ENCODE measurements around the gene PARD3B. TPM values are rescaled to one million over a fixed set of nuclear protein-coding genes. Genes with fewer than 3 reads are reported as not detected.

PARD3B gene
- total RNA-seq, 2 experiments from 2014 or later = 0.11 to 0.88 TPM

DNA sequence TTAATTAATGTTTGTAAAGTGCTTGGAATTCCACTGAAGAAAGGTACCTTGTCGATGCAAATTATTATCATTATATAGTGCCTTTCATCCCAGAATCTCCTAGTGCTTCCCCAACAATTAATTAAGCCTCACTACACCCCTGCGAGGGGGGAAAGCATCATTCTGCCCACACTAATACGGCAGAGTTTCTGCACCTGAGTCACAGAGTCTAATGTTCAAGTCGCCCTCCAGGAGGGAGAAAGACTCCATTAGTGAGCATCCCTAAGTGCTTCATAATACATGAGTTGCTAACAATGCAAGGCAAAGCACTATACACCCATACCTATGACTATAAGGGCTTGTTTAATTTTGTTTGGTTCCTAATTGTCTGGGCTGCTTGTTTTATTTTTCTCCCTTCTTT is 1111.7 kb downstream of the PARD3B start:
- intact Hi-C loops (cut with micrococcal nuclease) = loop anchor here (10.0 kb wide), 1 partner anchor 782 kb away; no protein-coding TSS in a partner anchor
- TF ChIP-seq, protein P1, sequence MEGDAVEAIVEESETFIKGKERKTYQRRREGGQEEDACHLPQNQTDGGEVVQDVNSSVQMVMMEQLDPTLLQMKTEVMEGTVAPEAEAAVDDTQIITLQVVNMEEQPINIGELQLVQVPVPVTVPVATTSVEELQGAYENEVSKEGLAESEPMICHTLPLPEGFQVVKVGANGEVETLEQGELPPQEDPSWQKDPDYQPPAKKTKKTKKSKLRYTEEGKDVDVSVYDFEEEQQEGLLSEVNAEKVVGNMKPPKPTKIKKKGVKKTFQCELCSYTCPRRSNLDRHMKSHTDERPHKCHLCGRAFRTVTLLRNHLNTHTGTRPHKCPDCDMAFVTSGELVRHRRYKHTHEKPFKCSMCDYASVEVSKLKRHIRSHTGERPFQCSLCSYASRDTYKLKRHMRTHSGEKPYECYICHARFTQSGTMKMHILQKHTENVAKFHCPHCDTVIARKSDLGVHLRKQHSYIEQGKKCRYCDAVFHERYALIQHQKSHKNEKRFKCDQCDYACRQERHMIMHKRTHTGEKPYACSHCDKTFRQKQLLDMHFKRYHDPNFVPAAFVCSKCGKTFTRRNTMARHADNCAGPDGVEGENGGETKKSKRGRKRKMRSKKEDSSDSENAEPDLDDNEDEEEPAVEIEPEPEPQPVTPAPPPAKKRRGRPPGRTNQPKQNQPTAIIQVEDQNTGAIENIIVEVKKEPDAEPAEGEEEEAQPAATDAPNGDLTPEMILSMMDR (IDR thresholded peaks at IDR 0.05) = no peak
- H3K36me3 Mint-ChIP-seq (ENCODE audit: low read depth) = no peaks in the 10 kb centered on the region
- H3K4me1 Mint-ChIP-seq (ENCODE audit: low read depth) = peaks cover 17% of the 10 kb centered on the region
- H3K27ac Mint-ChIP-seq = no peak overlapping the region
- DNase-seq (no peak), ATAC-seq (no peak)
- no peaks in the 10 kb centered on the region for H3K9me3 Mint-ChIP-seq
- H3K4me3 Mint-ChIP-seq = no peak overlapping the region
- ChIA-PET POLR2A (no interaction called here), CTCF (no interaction called here)
- H3K27me3 Mint-ChIP-seq = no peaks in the 10 kb centered on the region

DNA sequence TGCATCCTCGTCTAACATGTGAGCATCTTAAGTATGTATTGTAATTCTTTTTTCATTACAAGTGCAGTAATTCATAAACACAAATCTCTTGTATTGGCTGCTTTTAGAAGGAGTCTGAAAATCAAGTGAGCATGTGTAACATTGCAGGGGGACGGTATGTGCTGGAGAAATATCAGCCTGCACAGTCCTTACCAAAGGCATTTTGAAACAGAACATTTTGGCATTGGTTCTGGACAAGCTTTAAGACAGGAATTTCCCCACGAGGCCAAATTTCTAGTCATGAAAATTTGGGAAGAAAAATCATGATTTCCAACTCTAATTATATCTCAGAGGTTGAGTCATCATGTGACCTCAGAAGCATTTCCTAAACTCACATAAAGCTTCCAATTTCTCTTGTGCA is 1112.3 kb downstream of the PARD3B start:
- POLR2A ChIA-PET = no interaction called here
- no peak for ATAC-seq
- H3K4me1 Mint-ChIP-seq (ENCODE audit: low read depth) = peaks cover 22% of the 10 kb centered on the region

DNA sequence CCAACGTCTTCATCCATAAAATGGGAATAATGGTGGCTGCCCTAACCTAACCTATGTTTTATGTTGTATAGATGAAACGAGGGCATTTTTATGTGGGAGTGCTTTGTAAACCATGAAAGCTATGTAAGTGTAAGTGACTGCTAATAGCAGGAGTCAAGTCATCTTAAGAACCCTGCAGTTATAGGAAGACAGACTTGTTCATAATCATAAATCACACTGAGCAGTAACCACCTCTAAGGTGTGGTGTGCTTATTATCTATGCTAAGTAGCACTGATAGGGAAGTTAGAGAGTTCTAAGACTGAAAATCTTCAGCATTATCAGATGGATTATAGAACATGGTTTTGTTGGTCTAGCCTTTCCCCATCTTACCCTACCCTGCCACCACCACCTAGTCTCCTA is 1112.8 kb downstream of the PARD3B start:
- H3K4me1 Mint-ChIP-seq (ENCODE audit: low read depth) = peaks cover 22% of the 10 kb centered on the region

More for the DNA sequence above, 1112.3 kb downstream of the PARD3B start:
- Mint-ChIP-seq H3K9me3 (no peaks in the 10 kb centered on the region), H3K27ac (no peak overlapping the region), H3K36me3 (ENCODE audit: low read depth) (no peaks in the 10 kb centered on the region), H3K27me3 (no peaks in the 10 kb centered on the region), H3K4me3 (no peak overlapping the region)
- DNase-seq = no peak
- intact Hi-C loops (cut with micrococcal nuclease) = loop anchor here (10.0 kb wide), 1 partner anchor 783 kb away; no protein-coding TSS in a partner anchor
- CTCF ChIA-PET = interaction anchor here (1.0 kb wide), 2 partner anchors 18 to 31 kb away, joined by 3 to 4 read pairs; no protein-coding TSS in a partner anchor
- TF ChIP-seq, protein P1 (IDR thresholded peaks at IDR 0.05) = no peak

DNA sequence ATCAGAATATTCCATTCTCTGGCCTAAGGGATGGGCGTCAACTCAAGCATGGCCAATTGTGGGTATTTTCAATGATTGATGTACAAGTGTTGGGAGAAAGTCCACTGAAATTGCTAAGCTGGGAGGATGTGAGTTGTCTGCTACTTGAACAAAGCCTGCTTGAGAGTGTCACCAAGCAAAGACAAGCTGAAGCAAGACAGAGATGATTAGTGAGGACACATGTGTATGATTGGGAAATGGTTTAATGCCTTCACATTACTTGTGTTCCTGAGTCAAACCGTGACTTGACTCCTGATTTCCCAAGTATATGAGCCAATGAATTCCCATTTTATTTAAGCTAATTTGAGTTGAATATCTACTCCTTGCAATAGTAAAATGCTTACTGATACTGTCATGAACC is 1113.3 kb downstream of the PARD3B start:
- DNase-seq = no peak
- no peak overlapping the region for H3K4me3 Mint-ChIP-seq
- no peak for ATAC-seq
- H3K27me3 Mint-ChIP-seq = no peaks in the 10 kb centered on the region
- intact Hi-C loops (cut with micrococcal nuclease) = loop anchor here (10.0 kb wide), 1 partner anchor 784 kb away; no protein-coding TSS in a partner anchor
- POLR2A ChIA-PET = no interaction called here
- CTCF ChIA-PET = interaction anchor here (1.0 to 1.1 kb wide), 2 partner anchors 17 to 46 kb away, joined by 3 to 4 read pairs; no protein-coding TSS in a partner anchor
- no peak overlapping the region for H3K27ac Mint-ChIP-seq
- H3K9me3 Mint-ChIP-seq = no peaks in the 10 kb centered on the region
- H3K36me3 Mint-ChIP-seq (ENCODE audit: low read depth) = no peaks in the 10 kb centered on the region
- TF ChIP-seq, protein P1 (IDR thresholded peaks at IDR 0.05) = no peak
- H3K4me1 Mint-ChIP-seq (ENCODE audit: low read depth) = peaks cover 22% of the 10 kb centered on the region

More for the DNA sequence above, 1112.8 kb downstream of the PARD3B start:
- ATAC-seq = no peak
- no peak overlapping the region for H3K27ac Mint-ChIP-seq
- intact Hi-C loops (cut with micrococcal nuclease) = loop anchor here (10.0 kb wide), 1 partner anchor 783 kb away; no protein-coding TSS in a partner anchor
- CTCF ChIA-PET = interaction anchor here (1.0 to 1.1 kb wide), 3 partner anchors 18 to 45 kb away, joined by 3 to 4 read pairs (median 3); no protein-coding TSS in a partner anchor
- POLR2A ChIA-PET = no interaction called here
- H3K4me3 Mint-ChIP-seq = no peak overlapping the region
- no peak for DNase-seq
- no peaks in the 10 kb centered on the region for H3K36me3 Mint-ChIP-seq (ENCODE audit: low read depth)
- H3K9me3 Mint-ChIP-seq = no peaks in the 10 kb centered on the region
- TF ChIP-seq, protein P1 (IDR thresholded peaks at IDR 0.05) = no peak
- H3K27me3 Mint-ChIP-seq = no peaks in the 10 kb centered on the region

DNA sequence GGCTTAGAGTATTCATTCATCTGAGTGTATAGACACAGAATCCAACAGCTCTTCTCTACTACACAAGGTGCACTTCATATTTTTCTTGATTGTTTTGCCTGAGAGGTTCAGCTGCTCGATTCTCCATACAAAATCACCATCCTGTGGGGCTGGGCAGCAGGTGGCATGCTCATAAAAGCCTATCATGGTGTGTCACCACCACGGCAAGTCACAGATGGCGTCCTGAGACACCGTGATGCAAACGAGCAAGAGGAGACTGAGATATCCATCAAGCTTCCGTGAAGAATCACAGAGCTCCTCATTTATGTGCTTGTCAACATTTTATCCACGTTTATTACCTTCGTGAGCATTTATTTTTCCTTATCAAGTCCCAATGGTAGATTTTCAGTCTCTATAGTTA is 1114.6 kb downstream of the PARD3B start:
- no peaks in the 10 kb centered on the region for H3K9me3 Mint-ChIP-seq
- H3K27ac Mint-ChIP-seq = peak overlapping the region; percentile 6
- TF ChIP-seq, protein P1 (IDR thresholded peaks at IDR 0.05) = no peak
- ChIA-PET POLR2A (no interaction called here), CTCF (interaction anchor here (6.9 kb wide), 1 partner anchor 15 kb away, joined by 33 read pairs; no protein-coding TSS in a partner anchor)
- no peaks in the 10 kb centered on the region for H3K36me3 Mint-ChIP-seq (ENCODE audit: low read depth)
- intact Hi-C loops (cut with micrococcal nuclease) = loop anchor here (2.0 to 10.0 kb wide), 2 partner anchors 47 to 785 kb away; no protein-coding TSS in a partner anchor
- ATAC-seq (no peak), DNase-seq (no peak)
- H3K27me3 Mint-ChIP-seq = no peaks in the 10 kb centered on the region
- H3K4me3 Mint-ChIP-seq = no peak overlapping the region
- H3K4me1 Mint-ChIP-seq (ENCODE audit: low read depth) = peaks cover 22% of the 10 kb centered on the region
